ENCODE data around the gene PTGIR.

PTGIR gene, protein sequence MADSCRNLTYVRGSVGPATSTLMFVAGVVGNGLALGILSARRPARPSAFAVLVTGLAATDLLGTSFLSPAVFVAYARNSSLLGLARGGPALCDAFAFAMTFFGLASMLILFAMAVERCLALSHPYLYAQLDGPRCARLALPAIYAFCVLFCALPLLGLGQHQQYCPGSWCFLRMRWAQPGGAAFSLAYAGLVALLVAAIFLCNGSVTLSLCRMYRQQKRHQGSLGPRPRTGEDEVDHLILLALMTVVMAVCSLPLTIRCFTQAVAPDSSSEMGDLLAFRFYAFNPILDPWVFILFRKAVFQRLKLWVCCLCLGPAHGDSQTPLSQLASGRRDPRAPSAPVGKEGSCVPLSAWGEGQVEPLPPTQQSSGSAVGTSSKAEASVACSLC

GRCh38 chr19:46624958-46625661 lies at the start of gene PTGIR:
Gene PTGIR (minus strand): TSS chr19:46625089. CDS start chr19:46624225, 864 bp downstream.
- no peak for DNase-seq

DNA sequence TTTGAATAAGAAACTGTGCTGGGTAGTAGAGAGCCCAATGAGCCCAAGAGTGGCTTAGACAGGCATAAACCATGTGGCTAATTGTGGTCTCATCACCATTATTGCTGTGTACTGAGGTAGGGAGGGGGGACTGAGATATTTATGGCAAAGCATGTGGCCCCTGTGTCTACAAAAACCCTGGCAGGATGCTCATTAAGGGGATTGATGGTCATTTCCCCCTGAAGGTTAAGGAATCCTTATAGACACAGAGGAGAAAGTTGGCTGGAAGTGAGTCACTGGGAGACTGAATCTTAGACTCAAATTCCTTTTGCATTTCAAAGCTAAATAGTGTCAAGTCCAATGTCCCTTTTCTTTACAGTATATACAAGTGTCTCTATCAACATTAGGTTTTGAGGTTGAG lies 45.9 kb upstream of the PTGIR start:
- no peak for DNase-seq

- no peak for DNase-seq
These were observed 43.8 kb upstream of the PTGIR start for GRCh38 chr19:46668662-46669061.

GRCh38 chr19:46665072-46665471 lies 40.2 kb upstream of the PTGIR start:
- no peak for DNase-seq

- DNase-seq: peak in 13 of 14 donors; percentile 39 to 84 (median 78)
These were observed 37.1 kb upstream of the PTGIR start for GRCh38 chr19:46661735-46662592.

- DNase-seq: peak; percentile 97 to 100 (median 100)
These were observed 36.3 kb upstream of the PTGIR start, which contains the start of gene DACT3 for GRCh38 chr19:46661020-46661731. Gene DACT3 (minus strand): TSS chr19:46661182. CDS start chr19:46661064, 118 bp downstream.

DNA sequence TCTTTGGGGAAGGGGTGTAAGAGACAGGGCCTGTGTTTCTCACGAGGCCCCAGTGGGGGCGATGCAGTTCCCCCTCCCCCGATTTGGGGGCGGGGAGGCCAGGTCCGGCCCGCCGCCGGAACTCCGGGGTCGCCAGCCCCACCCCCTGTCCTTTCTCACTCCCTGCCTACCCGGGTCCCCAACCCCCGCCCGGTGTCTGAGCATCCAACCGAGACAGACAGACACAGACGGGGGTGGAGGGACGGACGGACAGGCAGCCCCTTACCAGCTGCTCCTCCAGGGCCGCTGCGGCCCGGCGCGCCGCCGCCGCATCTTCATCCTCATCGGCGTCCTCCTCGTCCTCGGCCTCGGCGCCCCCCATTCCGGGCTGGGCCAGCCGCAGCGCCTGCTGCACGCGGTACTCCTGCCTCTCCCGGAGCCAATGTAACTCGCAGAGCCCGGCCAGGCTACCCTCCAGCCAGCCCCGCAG lies 35.7 kb upstream of the PTGIR start:
- DNase-seq: peak in 3 of 14 donors; percentile 54 to 65 (median 57)

DNA sequence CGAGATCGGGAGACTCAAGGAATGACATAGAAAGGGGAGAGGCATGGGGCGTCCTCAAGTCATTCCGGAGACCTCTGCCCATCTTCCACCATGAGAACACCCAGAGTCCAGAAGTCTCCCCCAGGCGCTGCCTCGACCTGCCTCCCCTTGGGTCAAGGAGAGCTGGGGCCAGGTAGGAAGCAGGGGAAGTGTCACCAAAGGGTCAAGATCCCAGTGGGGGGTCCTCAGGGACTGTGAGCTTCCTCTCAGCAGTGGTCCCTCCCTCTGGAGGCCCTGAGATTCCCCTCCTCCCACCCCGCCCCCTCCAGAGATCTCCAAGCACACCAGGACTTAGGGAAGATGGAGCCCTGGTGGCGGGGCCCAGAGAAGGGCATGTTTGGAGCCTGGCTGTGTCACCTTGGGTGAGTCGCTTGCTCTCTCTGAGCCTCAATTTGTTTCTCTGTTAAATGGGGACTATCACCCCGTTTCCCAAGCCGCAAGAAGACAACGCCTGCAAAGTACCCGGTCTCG lies 35.2 kb upstream of the PTGIR start:
- DNase-seq: peak in 7 of 14 donors; percentile 28 to 74 (median 64)

- DNase-seq: peak in 10 of 14 donors; percentile 28 to 74 (median 60)
These were observed 34.5 kb upstream of the PTGIR start for GRCh38 chr19:46659151-46660007.

DNA sequence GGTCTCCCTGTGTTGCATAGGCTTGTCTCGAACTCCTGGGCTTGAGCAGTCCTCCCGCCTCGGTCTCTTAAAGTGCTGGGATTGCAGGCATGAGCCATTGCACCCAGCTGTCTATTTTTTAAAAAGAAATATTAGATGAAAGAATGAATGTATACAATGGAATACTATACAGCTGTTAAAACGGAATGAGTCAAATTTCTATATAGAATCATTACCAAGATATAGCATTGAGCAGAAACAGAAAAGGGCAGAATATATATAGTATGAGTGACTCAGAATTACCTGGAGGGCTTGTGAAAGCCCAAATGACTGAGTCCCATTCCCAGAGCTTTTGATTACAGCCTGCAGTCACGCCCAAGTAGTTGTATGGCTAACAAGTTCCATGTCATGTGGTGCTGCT lies 31.7 kb upstream of the PTGIR start:
- no peak for DNase-seq

GRCh38 chr19:46654621-46655152 lies 29.8 kb upstream of the PTGIR start:
- peak in 13 of 14 donors; percentile 21 to 83 (median 73) for DNase-seq

DNA sequence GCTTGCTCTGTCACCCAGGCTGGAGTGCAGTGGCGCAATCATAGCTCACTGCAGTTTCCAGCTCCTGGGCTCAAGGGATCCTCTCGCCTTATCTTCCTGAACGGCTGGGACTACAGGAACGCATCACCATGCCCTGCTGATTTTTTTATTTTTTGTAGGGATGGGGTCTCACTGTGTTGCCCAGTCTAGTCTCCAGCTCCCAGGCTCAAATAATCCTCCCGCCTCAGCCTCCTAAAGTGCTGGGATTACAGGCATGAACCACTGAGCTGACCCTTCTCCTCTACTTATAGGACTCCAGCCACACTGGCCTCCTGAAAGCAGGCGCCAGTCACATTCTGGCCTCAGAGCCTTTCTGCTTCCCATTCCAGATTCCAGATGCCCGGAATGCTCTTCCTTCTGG lies 25.6 kb upstream of the PTGIR start:
- DNase-seq: no peak

DNA sequence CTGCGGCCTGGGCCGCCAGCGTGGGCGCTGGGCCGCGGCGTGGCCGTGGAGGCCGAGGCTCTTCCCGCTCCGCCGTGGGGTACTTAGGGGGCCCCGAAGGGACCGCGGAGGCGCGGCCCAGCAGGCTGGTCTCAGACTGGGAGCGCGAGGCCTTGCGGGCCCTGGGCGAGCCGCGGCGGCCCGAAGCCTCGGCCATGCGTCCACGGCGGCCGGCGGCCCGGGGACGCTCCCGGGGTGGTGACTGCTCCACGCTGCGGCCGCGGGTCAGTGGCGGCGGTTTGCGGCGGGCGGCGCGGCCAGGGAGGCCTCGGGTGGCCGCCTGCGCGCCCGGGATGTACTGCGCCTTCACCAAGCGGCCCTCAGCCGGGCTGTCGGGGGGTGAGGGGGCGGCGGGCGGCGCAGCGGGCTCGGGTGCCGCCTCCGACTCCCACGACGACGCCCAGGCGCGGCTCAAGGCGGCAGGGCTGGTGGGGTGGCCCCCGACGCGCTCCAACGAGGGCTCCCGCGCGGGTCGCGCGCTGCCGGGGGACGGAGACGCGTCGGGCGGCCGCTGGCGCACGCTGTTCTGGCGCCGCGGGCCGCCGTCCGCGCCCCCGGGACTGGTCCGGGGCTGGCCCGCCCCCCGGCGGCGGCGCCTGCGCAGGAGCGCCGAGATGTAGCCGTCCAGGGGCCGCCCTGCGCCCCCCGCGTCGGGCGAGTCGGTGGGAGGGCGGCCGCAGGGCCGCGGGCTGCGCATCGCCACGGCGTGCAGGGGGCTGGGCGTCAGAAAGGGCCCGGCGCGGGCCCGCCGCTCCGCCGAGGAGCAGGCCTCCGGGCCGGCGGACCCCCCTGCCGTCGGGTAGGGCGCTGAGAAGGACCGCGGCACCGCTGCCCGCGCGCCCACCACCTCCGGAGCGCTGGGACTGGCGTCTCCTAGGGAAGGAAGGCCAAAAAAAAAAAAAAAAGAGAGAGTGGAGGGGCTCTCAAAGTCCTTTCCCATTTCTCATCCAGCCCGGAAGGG lies 24.4 kb upstream of the PTGIR start:
- no peak for DNase-seq

- DNase-seq: peak in 1 of 14 donors; percentile 20
These were observed 23.4 kb upstream of the PTGIR start for GRCh38 chr19:46648060-46648960.

DNA sequence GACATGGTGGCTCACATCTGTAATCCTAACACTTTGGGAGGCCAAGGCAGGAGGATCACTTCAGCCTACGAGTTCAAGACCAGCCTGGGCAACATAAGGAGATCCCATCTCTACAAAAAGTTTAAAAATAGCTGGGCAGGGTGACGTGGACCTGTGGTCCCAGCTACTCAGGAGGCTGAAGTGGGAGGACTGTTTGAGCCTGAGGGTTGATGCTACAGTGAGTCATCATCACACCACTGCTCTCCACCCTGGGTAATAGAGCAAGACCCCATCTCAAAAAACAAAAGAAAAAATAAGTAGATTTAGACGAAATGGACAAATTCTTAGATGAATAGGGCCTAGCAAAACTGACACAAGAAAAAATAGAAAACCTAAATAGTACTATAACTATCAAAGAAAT lies 21.5 kb upstream of the PTGIR start:
- no peak for DNase-seq

- DNase-seq: no peak
These were observed 19.8 kb upstream of the PTGIR start for GRCh38 chr19:46644720-46645119.

DNA sequence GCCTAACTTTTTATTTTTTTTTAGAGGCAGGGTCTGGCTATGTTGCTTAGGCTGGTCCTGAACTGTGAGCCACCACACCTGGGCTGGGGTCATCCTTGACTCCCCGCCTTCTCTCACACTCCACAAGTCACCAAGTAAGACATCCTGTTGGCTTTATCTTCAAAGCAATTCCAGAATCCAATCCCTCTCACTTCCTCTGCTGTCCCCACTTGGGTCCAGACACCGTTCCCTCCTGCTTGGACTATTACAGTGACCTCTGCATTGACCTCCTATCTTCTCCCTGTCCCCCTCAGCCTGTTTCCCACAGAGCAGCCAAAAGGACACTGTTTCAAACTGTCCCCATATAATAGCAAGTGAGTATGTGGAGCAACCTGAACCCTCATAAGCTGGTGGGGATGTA lies 15.8 kb upstream of the PTGIR start:
- no peak for DNase-seq

Measured in C1 segment of cervical spinal cord (tissue), 14 donors.